ENCODE data around the gene DTNA.

The DTNA gene

DNA sequence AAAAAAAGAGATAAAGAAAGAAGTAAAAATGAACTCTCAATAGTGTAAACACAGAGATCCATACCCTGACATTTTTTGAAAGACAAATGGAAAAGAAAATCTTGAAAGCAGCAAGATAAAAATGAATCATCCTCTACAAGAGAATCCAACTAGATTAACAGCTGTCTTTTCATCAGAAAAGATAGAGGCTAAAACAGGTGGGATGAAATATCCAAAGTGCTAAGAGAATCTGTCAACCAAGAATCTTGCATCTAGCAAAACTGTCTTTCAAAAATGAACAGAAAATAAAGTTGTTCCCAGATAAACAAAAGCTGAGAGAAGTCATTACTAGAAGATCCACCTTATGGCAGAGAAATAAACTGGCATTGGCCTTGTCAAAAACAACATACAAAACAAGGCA lies 213.8 kb downstream of the DTNA start:
- no peak overlapping the region for H3K9ac ChIP-seq
- no peak overlapping the region for H3K4me3 ChIP-seq
- no peaks in the 10 kb centered on the region for H3K9me3 ChIP-seq
- H3K36me3 ChIP-seq: no peaks in the 10 kb centered on the region
- no peaks in the 10 kb centered on the region for H4K20me1 ChIP-seq
- TF ChIP-seq Cebpa-rat (IDR thresholded peaks at IDR 0.05): no peak
- no peak overlapping the region for H3K4me2 ChIP-seq
- H3K4me1 ChIP-seq: no peaks in the 10 kb centered on the region
- H3K27me3 ChIP-seq: no peaks in the 10 kb centered on the region
- no peak overlapping the region for H3K27ac ChIP-seq

DNA sequence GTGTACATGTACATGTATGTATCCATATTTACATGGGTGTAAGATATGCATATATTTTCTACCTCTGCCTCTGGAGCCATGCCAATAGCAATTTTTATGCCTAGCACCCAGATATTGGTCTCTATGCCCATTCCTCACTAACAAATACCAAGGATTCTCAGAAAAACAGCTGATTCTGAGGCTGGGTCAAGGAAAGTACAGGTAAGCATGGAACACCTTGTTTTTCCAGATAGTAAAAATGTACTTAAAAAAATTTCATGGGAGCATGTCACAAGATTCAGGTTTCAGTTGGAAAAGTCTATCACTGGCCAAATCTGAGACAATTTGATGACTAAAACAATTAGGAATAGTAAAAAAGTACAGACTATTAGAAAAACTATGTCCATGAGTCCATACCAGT lies 216.6 kb downstream of the DTNA start:
- H3K4me2 ChIP-seq: no peak overlapping the region
- TF ChIP-seq Cebpa-rat (IDR thresholded peaks at IDR 0.05): no peak
- H3K27me3 ChIP-seq: no peaks in the 10 kb centered on the region
- no peaks in the 10 kb centered on the region for H4K20me1 ChIP-seq
- no peaks in the 10 kb centered on the region for H3K9me3 ChIP-seq
- no peaks in the 10 kb centered on the region for H3K36me3 ChIP-seq
- no peaks in the 10 kb centered on the region for H3K4me1 ChIP-seq
- H3K9ac ChIP-seq: no peak overlapping the region
- H3K27ac ChIP-seq: no peak overlapping the region
- no peak overlapping the region for H3K4me3 ChIP-seq

GRCh38 chr18:34928088-34928753 lies 218.1 kb downstream of the DTNA start:
- TF ChIP-seq Cebpa-rat (IDR thresholded peaks at IDR 0.05): no peak
- Histone ChIP-seq H3K36me3 (no peaks in the 10 kb centered on the region), H3K4me1 (no peaks in the 10 kb centered on the region), H4K20me1 (no peaks in the 10 kb centered on the region), H3K4me2 (no peak overlapping the region), H3K27me3 (no peaks in the 10 kb centered on the region), H3K9me3 (no peaks in the 10 kb centered on the region), H3K4me3 (no peak overlapping the region), H3K9ac (no peak overlapping the region), H3K27ac (no peak overlapping the region)

GRCh38 chr18:34928754-34929335 lies 218.7 kb downstream of the DTNA start:
- no peaks in the 10 kb centered on the region for H3K4me1 ChIP-seq
- no peaks in the 10 kb centered on the region for H3K27me3 ChIP-seq
- H3K4me3 ChIP-seq: no peak overlapping the region
- H3K4me2 ChIP-seq: no peak overlapping the region
- no peak overlapping the region for H3K27ac ChIP-seq
- no peaks in the 10 kb centered on the region for H3K9me3 ChIP-seq
- H4K20me1 ChIP-seq: no peaks in the 10 kb centered on the region
- no peak overlapping the region for H3K9ac ChIP-seq
- TF ChIP-seq Cebpa-rat (IDR thresholded peaks at IDR 0.05): no peak
- H3K36me3 ChIP-seq: no peaks in the 10 kb centered on the region

- no peak for TF ChIP-seq Cebpa-rat (IDR thresholded peaks at IDR 0.05)
- Histone ChIP-seq H4K20me1 (no peaks in the 10 kb centered on the region), H3K4me2 (no peak overlapping the region), H3K36me3 (no peaks in the 10 kb centered on the region), H3K4me1 (no peaks in the 10 kb centered on the region), H3K4me3 (no peak overlapping the region), H3K27me3 (no peaks in the 10 kb centered on the region), H3K9me3 (no peaks in the 10 kb centered on the region), H3K27ac (no peak overlapping the region), H3K9ac (no peak overlapping the region)
Measured at GRCh38 chr18:34929336-34929780, 219.3 kb downstream of the DTNA start.

- no peak overlapping the region for H3K4me3 ChIP-seq
- no peaks in the 10 kb centered on the region for H3K9me3 ChIP-seq
- H3K36me3 ChIP-seq: no peaks in the 10 kb centered on the region
- H3K4me2 ChIP-seq: no peak overlapping the region
- no peaks in the 10 kb centered on the region for H4K20me1 ChIP-seq
- H3K9ac ChIP-seq: no peak overlapping the region
- no peak for TF ChIP-seq Cebpa-rat (IDR thresholded peaks at IDR 0.05)
- no peaks in the 10 kb centered on the region for H3K27me3 ChIP-seq
- H3K4me1 ChIP-seq: no peaks in the 10 kb centered on the region
- no peak overlapping the region for H3K27ac ChIP-seq
Measured at GRCh38 chr18:34932363-34932762, 222.3 kb downstream of the DTNA start.

GRCh38 chr18:34932792-34933466 lies 222.8 kb downstream of the DTNA start:
- Histone ChIP-seq H3K27me3 (no peaks in the 10 kb centered on the region), H3K9me3 (no peaks in the 10 kb centered on the region), H3K4me1 (no peaks in the 10 kb centered on the region), H3K4me3 (no peak overlapping the region), H3K9ac (no peak overlapping the region), H3K4me2 (no peak overlapping the region), H3K36me3 (no peaks in the 10 kb centered on the region), H4K20me1 (no peaks in the 10 kb centered on the region), H3K27ac (no peak overlapping the region)
- TF ChIP-seq Cebpa-rat (IDR thresholded peaks at IDR 0.05): no peak

DNA sequence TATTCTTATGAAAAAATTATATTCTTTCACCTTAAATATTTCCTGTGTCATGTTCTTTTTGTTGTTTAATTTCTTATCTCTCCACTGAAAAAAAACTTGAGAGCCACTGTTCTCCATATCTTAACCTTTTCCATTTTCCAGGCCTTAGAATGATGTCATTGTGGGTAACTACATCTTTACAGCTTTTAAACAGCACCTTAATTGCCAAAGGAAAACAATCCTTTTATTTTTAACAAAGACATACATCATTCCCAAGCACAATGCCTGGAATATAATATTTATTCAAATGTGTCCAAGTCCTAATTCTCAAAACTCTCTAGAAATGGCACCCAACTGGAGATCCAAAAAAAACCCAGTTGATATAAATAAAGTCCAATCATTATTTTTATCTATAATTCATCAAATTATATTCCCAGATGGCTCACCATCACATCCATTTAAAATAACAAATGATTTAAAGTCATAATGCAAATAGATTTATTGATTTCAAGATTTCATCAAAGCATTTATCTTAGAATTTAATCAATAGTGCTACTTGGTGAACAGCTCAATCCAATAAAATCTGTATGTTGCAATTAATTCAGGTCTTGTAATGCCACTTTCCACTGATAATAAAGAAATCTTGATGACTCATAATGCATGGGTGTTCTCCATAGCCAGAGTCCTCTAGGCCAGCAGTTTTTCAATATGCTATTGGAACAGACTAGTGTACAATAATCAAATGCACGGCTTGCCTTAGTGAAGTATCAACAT lies 224.0 kb downstream of the DTNA start:
- Histone ChIP-seq H3K4me2 (no peak overlapping the region), H3K4me1 (no peaks in the 10 kb centered on the region), H4K20me1 (no peaks in the 10 kb centered on the region), H3K4me3 (no peak overlapping the region), H3K27me3 (no peaks in the 10 kb centered on the region), H3K36me3 (no peaks in the 10 kb centered on the region), H3K9ac (no peak overlapping the region), H3K9me3 (no peaks in the 10 kb centered on the region), H3K27ac (no peak overlapping the region)
- TF ChIP-seq Cebpa-rat (IDR thresholded peaks at IDR 0.05): no peak

- Histone ChIP-seq H3K27ac (no peak overlapping the region), H3K27me3 (no peaks in the 10 kb centered on the region), H3K4me2 (no peak overlapping the region), H3K9ac (no peak overlapping the region), H3K36me3 (no peaks in the 10 kb centered on the region), H3K4me1 (no peaks in the 10 kb centered on the region), H4K20me1 (no peaks in the 10 kb centered on the region), H3K4me3 (no peak overlapping the region), H3K9me3 (no peaks in the 10 kb centered on the region)
- TF ChIP-seq Cebpa-rat (IDR thresholded peaks at IDR 0.05): no peak
Measured at GRCh38 chr18:34936772-34937171, 226.7 kb downstream of the DTNA start.

DNA sequence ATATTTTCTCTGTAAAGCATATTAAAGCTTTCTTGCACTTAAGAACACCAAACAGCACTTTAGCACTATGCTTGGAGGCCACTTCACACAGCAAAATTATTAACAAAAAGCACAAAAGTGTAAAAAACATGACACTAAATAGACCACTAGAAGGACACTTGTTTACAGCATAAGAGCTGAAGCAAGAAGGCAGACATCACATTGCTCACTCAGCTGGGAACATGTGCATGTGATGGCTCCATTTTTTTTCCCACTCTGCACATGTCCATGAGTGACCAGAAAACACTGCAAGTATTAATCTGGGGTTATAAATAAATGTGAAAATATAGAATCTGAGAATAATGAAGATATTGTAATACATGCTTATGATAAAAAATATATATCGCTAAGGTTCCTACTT lies 228.0 kb downstream of the DTNA start:
- Histone ChIP-seq H3K36me3 (no peaks in the 10 kb centered on the region), H3K27ac (no peak overlapping the region), H3K4me3 (no peak overlapping the region), H3K9me3 (no peaks in the 10 kb centered on the region), H3K27me3 (no peaks in the 10 kb centered on the region), H4K20me1 (no peaks in the 10 kb centered on the region), H3K4me1 (no peaks in the 10 kb centered on the region), H3K4me2 (no peak overlapping the region), H3K9ac (no peak overlapping the region)
- TF ChIP-seq Cebpa-rat (IDR thresholded peaks at IDR 0.05): no peak

Measured in BLaER1 (cell line).